ENCODE measurements around the gene TMEM88. TPM values are rescaled to one million over a fixed set of nuclear protein-coding genes. Genes with fewer than 3 reads are reported as not detected.

TMEM88 gene
- total and polyA plus RNA-seq, 2 experiments from 2014 or later, result 73.3 to 241 TPM

DNA sequence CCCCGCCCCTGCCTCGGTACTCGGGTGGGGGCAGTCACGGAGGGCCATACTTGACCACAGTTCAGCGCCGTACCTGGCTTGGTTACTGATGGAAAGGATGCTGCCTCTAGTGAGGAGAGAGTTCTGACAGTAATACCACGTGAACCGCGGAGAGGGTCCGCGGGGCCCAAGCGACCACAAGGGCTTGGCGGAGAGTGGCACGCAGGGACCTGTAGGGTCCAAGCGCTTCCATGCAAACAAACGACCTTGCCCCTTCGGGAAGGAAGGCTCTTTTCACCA lies 11.7 kb upstream of the TMEM88 start:
- Histone ChIP-seq H3K79me2 (peaks cover 69% of the 10 kb centered on the region), H2AFZ (no peak overlapping the region), H3K27ac (peak overlapping the region; percentile 99), H4K20me1 (ENCODE audit: insufficient read depth, poor library complexity, severe bottlenecking) (peaks cover 57% of the 10 kb centered on the region), H3K4me3 (peak overlapping the region; percentile 73), H3K27me3 (no peaks in the 10 kb centered on the region), H3K4me1 (ENCODE audit: insufficient read depth) (peaks cover 36% of the 10 kb centered on the region), H3K36me3 (replicated peaks; ENCODE audit: insufficient read depth, low read depth) (no peaks in the 10 kb centered on the region), H3K9me2 (replicated peaks; ENCODE audit: insufficient read depth) (no peaks in the 10 kb centered on the region), H3K9me3 (ENCODE audit: low read depth) (no peaks in the 10 kb centered on the region), H3K4me2 (peak overlapping the region; percentile 94)
- no peak for DNase-seq (ENCODE audit: low spot score)
- 1% methylated on average over 16 of the region's 17 CpGs for WGBS (ENCODE audit: low lambda C conversion rate, missing lambda C conversion rate)
- TF ChIP-seq EZH2 (IDR thresholded peaks at IDR 0.05; ENCODE audit: borderline replicate concordance), result no peak
- TF ChIP-seq, protein P1, sequence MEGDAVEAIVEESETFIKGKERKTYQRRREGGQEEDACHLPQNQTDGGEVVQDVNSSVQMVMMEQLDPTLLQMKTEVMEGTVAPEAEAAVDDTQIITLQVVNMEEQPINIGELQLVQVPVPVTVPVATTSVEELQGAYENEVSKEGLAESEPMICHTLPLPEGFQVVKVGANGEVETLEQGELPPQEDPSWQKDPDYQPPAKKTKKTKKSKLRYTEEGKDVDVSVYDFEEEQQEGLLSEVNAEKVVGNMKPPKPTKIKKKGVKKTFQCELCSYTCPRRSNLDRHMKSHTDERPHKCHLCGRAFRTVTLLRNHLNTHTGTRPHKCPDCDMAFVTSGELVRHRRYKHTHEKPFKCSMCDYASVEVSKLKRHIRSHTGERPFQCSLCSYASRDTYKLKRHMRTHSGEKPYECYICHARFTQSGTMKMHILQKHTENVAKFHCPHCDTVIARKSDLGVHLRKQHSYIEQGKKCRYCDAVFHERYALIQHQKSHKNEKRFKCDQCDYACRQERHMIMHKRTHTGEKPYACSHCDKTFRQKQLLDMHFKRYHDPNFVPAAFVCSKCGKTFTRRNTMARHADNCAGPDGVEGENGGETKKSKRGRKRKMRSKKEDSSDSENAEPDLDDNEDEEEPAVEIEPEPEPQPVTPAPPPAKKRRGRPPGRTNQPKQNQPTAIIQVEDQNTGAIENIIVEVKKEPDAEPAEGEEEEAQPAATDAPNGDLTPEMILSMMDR (IDR thresholded peaks at IDR 0.05; ENCODE audit: poor library complexity), result no peak
- no peak for TF ChIP-seq EZH2phosphoT487 (IDR thresholded peaks at IDR 0.05; ENCODE audit: low read depth, severe bottlenecking, unreplicated experiment)

DNA sequence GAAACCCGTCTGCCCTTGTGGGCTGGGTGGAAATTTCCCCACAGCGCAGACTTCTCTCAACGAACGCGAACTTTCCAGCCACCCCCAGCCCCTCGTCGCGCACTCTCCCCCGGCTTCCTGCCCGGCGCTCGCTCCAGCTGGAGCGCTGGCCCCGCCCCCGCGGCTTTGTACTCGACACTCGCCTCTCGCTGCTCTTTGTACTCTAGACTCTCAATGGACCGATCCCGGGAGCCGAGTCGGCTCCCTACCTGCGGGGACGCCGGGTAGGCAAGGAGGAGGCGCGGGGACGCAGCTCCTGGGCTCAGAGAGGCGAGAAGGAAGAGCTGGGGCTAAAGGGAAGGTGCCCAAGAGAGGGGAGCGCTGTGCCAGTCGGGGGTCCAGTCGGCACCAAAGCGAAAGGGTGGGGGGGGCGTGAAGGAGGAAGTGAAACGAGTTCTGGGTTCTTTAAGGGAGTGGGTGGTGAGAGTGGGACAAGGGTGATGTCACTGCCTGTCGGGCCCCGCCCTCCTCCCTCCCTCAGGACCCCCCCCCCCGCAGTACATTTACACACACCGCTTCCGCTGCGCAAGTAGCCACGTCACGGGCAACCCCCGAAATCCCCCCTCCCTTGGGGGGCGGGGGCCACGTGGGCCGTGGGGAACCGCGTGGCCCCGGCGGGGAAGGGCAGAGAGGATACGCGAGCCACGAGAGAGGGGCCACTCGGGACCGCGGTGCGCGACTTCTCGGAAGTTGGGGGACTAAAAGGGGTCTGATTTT lies 11.2 kb upstream of the TMEM88 start:
- peak overlapping the region; percentile 94 for H3K4me2 ChIP-seq
- H2AFZ ChIP-seq, result no peak overlapping the region
- H3K4me1 ChIP-seq (ENCODE audit: insufficient read depth), result peaks cover 33% of the 10 kb centered on the region
- peak; percentile 94 for DNase-seq (ENCODE audit: low spot score)
- H3K79me2 ChIP-seq, result peaks cover 65% of the 10 kb centered on the region
- TF ChIP-seq EZH2 (IDR thresholded peaks at IDR 0.05; ENCODE audit: borderline replicate concordance) (no peak), EZH2phosphoT487 (IDR thresholded peaks at IDR 0.05; ENCODE audit: low read depth, severe bottlenecking, unreplicated experiment) (no peak)
- TF ChIP-seq, protein P1 (IDR thresholded peaks at IDR 0.05; ENCODE audit: poor library complexity), result no peak
- H3K27me3 ChIP-seq, result no peaks in the 10 kb centered on the region
- H3K9me2 ChIP-seq (replicated peaks; ENCODE audit: insufficient read depth), result no peaks in the 10 kb centered on the region
- H3K27ac ChIP-seq, result peak overlapping the region; percentile 99
- H3K36me3 ChIP-seq (replicated peaks; ENCODE audit: insufficient read depth, low read depth), result no peaks in the 10 kb centered on the region
- H3K9me3 ChIP-seq (ENCODE audit: low read depth), result no peaks in the 10 kb centered on the region
- H3K4me3 ChIP-seq, result peak overlapping the region; percentile 73
- peaks cover 59% of the 10 kb centered on the region for H4K20me1 ChIP-seq (ENCODE audit: insufficient read depth, poor library complexity, severe bottlenecking)
- 2% methylated on average over 31 of the region's 61 CpGs for WGBS (ENCODE audit: low lambda C conversion rate, missing lambda C conversion rate)

DNA sequence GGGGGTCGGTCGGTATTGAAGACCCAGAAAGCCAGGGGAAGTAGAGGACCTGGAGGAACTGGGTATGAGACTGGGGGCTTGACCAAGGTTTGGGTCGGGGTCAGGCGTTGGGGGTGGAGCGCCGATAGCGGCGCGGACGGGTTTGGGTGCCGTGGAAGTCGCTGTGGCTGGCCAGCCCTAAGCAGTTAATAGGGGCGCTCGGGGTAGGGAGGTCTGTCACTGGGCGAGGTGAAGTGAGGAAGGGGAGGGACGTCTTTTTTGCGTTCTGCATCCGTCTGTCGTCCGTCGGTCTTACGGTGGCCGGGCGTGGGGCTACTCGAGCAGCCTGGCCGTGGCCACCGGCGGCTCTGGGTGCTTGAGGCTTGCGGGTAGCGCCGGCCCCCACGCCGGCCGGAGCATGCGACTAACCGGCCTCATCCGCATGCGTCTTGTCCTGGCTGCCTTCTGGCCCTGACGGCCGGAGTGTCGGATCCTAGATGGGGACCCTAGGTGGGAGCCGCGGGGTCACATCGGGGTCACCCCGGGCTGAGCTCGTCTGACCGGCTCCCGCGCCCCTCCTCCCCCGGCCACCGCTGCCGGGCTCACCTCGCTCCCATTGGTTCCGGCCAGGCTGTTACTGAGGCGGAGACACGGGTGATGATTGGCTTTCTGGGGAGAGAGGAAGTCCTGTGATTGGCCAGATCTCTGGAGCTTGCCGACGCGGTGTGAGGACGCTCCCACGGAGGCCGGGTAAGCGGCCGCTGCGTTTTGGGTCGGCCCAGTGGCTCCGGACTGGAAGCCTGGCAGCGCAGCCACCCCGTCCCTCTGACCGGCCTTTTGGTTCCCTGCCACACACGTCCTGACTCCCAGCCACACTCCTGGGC lies 10.3 kb upstream of the TMEM88 start:
- no peaks in the 10 kb centered on the region for H3K27me3 ChIP-seq
- H2AFZ ChIP-seq, result no peak overlapping the region
- H3K4me3 ChIP-seq, result peak overlapping the region; percentile 73
- peaks cover 59% of the 10 kb centered on the region for H4K20me1 ChIP-seq (ENCODE audit: insufficient read depth, poor library complexity, severe bottlenecking)
- H3K9me2 ChIP-seq (replicated peaks; ENCODE audit: insufficient read depth), result no peaks in the 10 kb centered on the region
- DNase-seq (ENCODE audit: low spot score), result peak; percentile 95
- no peaks in the 10 kb centered on the region for H3K9me3 ChIP-seq (ENCODE audit: low read depth)
- peak overlapping the region; percentile 99 for H3K27ac ChIP-seq
- peaks cover 60% of the 10 kb centered on the region for H3K79me2 ChIP-seq
- TF ChIP-seq EZH2 (IDR thresholded peaks at IDR 0.05; ENCODE audit: borderline replicate concordance) (no peak), EZH2phosphoT487 (IDR thresholded peaks at IDR 0.05; ENCODE audit: low read depth, severe bottlenecking, unreplicated experiment) (no peak)
- TF ChIP-seq, protein P1 (IDR thresholded peaks at IDR 0.05; ENCODE audit: poor library complexity), result no peak
- peaks cover 24% of the 10 kb centered on the region for H3K4me1 ChIP-seq (ENCODE audit: insufficient read depth)
- 2% methylated on average over 60 of the region's 71 CpGs for WGBS (ENCODE audit: low lambda C conversion rate, missing lambda C conversion rate)
- peak overlapping the region; percentile 94 for H3K4me2 ChIP-seq
- no peaks in the 10 kb centered on the region for H3K36me3 ChIP-seq (replicated peaks; ENCODE audit: insufficient read depth, low read depth)

All from hepatocyte (in vitro differentiated cells).